HG02763 (cell line): Measurements from ENCODE around the gene ARID3A.
A peak's percentile ranks its signal among the peaks of the same experiment; 100 is the strongest.

Source experiments
- ATAC-seq: cut with Tn5 transposase; IDR thresholded peaks from one replicate; pipeline ENCODE4 v1.9.1; 2021; ENCODE audit warnings: mild to moderate bottlenecking, moderate library complexity; ENCODE audit not compliant: unreplicated experiment

Gene ARID3A

DNA sequence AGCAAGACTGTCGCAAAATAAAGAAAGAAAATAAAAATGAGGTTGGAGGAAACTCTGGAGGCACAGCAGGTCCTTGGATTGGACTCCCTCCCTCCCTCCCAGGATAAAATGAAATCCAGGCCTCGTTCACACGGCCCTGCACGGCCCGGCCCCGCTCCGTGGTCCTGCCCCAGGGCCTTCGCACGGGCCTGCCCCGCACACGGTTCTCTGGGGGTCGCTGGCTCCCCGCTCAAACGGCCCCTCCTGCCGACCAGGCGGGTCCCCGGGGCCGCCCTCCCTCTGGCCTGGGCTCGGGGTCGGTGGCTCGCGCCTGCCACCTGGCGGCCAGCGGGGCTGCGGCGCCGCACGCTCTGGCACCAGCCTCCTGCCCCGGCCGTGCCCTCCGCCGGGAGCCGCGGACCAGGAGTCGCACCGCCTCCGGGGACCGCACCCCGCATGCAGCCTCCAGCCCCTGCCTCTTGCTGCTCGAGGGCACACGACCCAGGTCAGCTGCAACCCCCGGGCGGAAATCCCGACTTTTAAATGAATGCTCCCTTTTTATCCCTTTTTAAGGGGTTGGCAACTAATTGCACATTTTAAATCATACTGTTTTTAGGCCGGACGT, 56.8 kb downstream of the ARID3A start:
- peak; percentile 46 for ATAC-seq

DNA sequence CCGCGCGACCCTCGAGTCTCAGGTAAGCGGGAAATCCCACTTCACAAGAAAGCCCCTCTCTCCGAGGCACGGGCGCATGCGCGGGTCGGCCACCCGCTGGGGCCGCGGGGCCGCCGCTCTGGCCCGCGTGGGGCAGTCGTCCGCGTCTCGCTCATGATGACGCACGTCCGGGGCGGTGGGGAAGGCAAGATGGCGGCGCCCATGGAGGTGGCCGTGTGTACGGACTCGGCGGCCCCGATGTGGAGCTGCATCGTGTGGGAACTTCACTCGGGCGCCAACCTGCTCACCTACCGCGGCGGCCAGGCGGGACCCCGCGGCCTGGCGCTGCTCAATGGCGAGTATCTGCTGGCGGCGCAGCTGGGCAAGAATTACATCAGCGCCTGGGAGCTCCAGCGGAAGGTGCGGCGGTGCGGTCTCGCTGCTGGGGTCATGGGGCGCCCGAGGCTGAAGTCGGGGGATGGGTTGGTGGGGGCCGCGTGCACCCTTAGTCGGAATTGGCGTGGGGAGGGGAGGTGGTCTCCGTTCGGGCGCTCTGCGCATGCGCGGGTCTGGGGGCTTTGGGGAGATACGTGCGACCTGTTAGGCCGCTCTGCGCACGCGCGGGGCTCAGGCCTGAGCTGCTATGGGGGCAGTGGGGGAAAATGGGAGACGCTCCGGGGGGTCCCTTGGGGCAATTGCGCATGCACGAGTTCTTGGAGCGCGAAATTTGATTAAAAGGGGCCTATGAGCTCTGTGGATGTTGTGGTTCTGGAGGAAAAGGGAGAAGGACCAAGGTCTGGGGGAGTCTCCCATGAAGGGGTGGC, 58.5 kb downstream of the ARID3A start, which contains the start of gene WDR18:
Gene WDR18, plus strand, starts transcription at position 181 of the 803 bp plus-strand sequence. Its CDS starts 9 bp downstream, at position 190.
- ATAC-seq = peak; percentile 65

GRCh38 chr19:986083-986482, 60.2 kb downstream of the ARID3A start:
- no peak for ATAC-seq

GRCh38 chr19:988081-988480, 62.2 kb downstream of the ARID3A start:
- ATAC-seq = no peak

DNA sequence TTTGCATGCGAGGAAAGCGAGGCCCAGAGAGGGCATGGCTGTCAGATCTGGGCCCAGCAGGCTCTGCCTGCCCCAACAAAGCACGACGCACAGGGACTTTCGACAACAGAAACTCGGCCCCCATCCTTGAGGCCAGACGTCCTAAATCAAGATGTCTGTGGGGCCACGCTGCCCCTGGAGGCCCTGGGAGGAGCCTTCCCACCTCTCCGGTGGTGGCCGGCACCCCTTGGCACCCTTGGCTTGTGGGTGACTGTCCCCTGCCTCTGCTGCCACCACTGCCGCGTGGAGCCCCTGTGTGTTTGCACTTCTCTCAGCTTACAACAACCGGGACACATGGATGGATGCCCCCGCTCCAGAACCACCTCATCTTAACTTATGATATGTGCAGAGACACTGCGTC, 62.7 kb downstream of the ARID3A start:
- ATAC-seq = no peak

DNA sequence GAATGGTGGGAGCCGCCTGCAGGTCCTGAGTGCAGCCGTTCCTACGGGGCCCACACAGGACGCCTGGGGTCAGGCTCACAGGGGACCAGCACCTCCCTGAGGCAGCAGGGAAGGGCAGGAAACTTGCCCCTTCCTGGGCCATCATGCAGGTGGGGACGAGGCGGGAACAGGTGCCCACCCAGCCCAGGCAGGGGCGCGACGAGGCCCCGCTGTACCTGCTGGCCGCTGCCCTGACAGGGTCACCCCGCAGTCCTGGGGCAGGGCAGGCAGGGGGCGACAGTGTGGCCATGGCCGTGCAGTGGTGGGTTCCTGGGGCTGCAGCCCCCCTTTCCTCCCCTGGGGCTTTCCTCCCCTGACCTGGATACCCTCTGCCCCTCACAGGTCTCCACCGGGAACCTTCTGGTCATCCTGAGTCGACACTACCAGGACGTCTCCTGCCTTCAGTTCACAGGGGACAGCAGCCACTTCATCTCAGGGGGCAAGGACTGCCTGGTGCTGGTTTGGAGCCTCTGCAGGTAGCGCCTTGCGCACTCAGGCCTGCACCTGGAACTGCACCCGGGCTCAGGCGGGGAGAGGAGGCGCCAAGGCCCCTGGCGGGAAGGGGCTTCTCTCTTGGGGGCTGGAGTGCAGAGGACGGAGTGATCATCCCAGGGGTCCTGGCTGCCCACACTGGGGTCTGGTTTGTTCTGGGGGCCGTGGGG, 63.7 kb downstream of the ARID3A start:
- ATAC-seq = no peak

GRCh38 chr19:990119-990571, 64.3 kb downstream of the ARID3A start:
- ATAC-seq = no peak

DNA sequence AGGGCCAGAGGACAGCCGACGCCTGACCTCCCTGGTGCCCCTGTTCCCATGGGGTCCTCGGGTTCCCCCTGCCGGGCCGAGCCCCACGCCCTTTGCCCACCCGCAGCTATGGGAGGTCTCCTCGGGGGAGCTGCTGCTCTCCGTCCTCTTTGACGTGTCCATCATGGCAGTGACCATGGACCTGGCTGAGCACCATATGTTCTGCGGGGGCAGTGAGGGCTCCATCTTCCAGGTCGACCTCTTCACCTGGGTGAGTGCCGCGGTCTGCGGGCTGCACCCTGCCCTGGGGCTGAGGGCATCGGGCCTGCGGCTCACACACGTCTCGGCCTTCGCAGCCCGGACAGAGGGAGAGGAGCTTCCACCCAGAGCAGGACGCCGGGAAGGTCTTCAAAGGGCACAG, 64.9 kb downstream of the ARID3A start:
- ATAC-seq = no peak

DNA sequence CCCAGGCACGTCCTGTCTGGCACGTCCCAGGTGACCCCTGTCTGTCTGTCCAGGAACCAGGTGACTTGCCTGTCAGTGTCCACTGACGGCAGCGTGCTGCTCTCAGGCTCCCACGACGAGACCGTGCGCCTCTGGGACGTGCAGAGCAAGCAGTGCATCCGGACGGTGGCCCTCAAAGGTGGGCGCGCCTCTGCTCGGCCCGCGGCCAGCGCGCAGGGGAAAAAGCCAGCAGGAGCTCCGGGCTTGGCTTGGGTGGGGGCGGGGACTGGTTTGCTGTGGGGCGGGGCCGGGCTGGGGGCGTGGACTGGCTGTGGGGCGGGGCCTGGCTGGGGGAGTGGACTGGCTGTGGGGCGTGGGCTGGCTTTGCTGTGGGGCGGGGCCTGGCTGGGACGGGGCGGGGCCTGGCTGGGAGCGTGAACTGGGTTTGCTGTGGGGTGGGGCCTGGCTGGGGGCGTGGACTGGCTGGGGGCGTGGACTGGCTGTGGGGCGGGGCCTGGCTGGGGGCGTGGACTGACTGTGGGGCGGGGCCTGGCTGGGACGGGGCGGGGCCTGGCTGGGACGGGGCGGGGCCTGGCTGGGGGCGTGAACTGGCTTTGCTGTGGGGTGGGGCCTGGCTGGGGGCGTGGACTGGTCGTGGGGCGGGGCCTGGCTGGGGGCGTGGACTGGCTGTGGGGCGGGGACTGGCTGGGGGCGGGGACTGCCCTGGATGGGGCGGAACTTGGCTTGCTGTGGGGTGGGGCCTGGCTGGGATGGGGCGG, 65.5 kb downstream of the ARID3A start:
- ATAC-seq = no peak

DNA sequence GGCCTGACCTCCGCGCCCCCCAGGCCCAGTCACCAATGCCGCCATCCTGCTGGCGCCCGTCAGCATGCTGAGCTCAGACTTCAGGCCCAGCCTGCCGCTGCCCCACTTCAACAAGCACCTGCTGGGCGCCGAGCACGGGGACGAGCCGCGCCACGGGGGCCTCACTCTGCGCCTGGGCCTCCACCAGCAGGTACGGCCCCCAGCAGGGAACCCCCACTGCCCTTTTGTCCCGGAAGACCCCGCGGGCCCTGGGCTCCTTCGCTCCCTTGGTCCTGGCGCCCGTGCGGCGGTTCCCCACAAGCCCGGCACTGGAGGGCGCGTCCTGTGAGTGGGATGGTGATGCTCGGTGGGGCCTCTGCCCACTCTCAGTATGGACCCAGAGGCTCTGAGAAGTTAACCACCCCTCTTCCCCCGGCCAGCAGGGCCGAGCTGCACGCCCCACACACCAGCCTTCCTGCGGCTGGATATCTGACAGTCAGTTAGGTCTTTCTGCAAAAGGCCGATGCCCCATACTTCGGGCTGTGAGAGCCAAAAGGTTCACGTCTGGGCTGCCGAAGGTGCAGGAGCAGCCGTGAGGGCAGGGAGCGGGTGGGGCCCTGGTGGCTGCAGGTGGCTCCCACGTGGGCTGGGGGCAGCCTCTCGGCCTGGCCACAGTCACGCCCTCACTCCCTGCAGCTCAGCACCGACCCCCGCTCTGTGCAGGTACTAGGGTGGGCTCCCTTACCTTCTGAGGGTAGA, 66.3 kb downstream of the ARID3A start:
- ATAC-seq = no peak

DNA sequence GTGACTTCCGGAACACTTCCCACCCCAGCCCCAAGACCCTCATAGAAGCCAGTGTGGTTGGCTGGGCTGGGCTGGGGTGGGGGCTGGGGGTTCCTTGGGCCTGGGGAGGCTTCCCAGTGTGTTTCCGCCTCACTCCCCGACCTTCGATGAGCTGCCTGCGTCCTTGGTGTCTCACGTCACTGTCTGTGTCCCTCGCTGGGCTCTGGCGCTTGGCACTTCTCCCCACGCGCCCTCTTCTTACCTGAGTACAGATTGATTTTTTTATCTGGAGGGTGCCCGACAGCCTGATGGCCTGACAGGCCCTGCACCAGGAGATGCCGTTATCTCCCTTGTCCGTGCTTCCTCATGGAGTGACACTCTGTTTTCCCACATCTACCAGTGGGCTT, 66.8 kb downstream of the ARID3A start:
- no peak for ATAC-seq

- ATAC-seq = no peak
These were observed 67.6 kb downstream of the ARID3A start for GRCh38 chr19:993361-993830.

DNA sequence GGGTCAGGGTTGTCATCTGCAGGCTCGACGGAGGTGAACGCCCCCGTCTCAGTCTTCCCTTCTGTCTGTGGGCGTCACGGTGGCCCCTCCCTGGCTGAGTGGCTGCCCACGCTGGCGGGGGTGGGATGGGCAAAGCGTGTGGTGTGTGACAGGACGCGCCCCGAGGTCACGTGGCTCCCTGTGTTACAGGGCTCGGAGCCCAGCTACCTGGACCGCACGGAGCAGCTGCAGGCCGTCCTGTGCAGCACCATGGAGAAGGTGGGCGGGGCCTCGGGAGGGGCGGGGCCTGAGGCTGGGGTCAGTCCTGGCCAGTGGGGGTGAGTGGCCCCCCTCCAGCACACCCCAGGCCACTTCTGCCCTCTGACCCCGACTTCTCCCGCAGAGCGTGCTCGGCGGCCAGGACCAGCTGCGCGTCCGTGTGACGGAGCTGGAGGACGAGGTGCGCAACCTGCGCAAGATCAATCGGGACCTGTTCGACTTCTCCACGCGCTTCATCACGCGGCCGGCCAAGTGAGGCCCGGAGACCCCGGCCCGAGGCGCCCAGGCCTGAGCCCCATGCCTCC, 68.1 kb downstream of the ARID3A start:
- ATAC-seq = no peak

DNA sequence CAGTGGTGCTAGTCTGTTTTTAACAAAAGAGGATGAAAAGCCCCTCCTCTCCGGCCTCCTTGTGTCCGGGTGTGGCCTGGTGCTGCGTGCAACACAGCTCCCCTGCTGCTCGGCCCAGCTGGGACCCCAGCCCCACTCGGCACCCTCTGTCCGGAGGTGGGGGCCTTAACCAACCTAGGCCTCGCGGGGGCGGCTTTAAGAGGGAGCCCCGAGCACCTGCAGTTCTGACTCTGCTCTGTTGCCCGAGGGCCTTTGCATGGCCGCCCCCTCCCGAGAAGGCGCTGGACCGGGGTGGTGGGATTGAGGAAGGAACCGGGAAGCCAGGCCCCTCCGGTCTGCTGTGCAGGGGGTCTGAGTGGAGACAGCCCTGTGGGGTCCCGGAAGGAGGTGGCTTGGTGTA, 68.7 kb downstream of the ARID3A start:
- ATAC-seq = no peak

- ATAC-seq = no peak
These were observed 69.4 kb downstream of the ARID3A start for GRCh38 chr19:995051-995827.

- no peak for ATAC-seq
These were observed 70.4 kb downstream of the ARID3A start for GRCh38 chr19:996051-996838.

DNA sequence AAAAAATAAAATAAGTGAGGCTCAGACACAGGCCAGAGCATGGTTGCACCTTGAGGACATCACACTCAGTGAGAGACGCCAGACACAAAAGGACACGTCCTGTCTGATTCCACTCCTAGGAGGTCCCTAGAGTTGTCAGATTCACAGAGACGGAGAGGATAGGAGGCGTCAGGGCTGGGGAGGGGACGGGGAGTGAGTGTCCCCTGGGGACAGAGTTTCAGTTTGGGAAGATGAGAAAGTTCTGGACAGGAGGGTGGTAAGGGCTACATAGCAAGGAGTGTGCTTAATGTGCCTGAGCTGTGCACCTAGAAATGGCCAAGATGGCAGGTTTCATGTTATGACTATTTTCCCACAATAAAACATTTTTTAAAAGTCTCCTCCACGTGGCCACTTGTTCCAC, 72.2 kb downstream of the ARID3A start:
- no peak for ATAC-seq

DNA sequence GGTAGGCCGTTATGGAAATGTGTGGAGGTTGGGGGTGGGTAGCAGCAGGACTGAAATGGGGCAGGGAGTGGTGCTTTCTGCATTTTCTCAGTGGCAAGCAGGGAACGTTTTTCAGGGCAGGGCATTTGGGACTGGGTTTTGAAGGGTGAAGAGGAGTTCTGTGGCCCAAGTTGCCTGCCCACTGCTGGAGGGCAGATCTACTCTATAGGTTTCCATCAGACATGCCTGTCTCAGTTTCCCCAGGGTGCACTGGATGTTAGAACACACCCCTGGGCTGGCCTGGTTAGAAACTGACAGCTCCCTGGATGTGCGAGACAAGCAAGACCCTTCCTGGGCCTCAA, 73.5 kb downstream of the ARID3A start:
- ATAC-seq = no peak

GRCh38 chr19:1000095-1000494, 74.3 kb downstream of the ARID3A start, which contains the start of gene GRIN3B:
GRIN3B (plus strand) TSS chr19:1000419; CDS start chr19:1000438, 19 bp downstream.
- no peak for ATAC-seq
